HG02571 (cell line): Measurements from ENCODE around the gene HOMEZ.
"Not testable (repeated sequence)": the region's sequence is repeated elsewhere in the genome, so short reads cannot be mapped to it uniquely, and the experiment has no call there.

Source experiments
- ATAC-seq: cut with Tn5 transposase; IDR thresholded peaks from one replicate; pipeline ENCODE4 v1.9.1; 2021; ENCODE audit warnings: mild to moderate bottlenecking, moderate library complexity; ENCODE audit not compliant: unreplicated experiment

Gene HOMEZ

GRCh38 chr14:23228812-23229211 lies 57.1 kb downstream of the HOMEZ start:
- ATAC-seq, result no peak

DNA sequence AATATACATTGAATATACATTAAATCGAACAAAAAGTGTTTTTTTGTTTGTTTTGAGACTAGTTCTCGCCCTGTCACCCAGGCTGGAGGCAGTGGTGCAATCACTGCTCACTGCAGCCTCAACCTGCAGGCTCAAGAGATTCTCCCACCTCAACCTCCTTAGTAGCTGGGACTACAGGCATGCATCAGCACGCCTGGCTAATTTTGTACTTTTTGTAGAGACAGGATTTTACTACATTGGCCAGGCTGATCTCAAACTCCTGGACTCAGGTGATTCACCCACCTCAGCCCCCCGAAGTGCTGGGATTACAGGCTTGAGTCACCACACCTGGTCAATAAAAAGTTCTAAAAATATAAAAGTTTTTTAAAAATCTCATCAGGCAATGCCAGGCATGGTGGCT lies 58.4 kb downstream of the HOMEZ start:
- no peak for ATAC-seq

DNA sequence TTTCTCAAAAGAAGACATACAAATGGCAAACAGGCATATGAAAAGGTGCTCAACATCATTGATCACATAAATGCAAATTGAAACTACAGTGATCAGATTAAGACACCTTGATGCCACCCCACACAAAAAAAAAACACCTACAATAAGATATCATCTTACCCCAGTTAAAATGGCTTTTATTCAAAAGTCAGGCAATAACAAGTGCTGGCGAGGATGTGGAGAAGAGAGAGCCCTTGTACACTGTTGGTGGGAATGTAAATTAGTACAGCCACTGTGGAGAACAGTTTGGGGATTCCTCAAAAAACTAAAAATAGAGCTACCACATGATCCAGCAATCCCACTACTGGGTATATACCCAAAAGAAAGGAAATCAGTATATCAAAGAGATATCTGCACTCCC lies 61.0 kb downstream of the HOMEZ start:
- not testable (repeated sequence) for ATAC-seq
